ENCODE results near the gene IGLON5.

DNA sequence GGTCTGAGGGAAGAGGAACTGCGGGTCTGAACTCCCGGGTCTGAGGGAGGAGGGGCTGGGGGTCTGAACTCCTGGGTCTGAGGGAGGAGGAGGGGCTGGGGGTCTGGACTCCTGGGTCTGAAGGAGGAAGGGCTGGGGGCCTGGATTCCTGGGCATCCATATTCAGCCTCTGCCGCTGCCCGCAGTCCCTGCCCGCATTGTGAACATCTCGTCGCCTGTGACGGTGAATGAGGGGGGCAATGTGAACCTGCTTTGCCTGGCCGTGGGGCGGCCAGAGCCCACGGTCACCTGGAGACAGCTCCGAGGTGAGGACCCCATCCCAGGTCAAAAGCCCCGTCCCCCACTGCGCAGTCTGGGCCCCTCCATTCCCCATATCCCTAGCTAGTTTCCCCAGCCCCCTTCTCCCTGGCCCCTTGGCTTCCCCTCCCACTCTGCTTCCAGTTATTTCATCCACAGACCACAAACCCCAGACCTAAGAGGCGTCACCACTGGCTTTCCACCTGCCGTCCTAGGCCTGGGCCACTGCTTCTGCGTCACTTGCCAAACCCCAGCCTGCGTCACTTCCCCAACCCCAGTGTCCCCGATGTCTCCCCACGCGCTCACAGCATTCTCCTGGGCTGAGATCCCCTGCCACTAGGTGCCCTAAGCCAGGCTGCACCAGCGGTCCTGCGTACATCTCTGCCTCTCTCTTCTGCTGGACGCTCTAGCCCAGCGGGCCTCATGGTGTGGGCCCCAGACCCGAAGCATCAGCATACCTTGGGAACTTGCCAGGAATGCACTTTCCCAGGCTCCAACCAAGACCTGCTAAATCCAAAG is 13.9 kb downstream of the IGLON5 start:
- TF ChIP-seq, protein P1, sequence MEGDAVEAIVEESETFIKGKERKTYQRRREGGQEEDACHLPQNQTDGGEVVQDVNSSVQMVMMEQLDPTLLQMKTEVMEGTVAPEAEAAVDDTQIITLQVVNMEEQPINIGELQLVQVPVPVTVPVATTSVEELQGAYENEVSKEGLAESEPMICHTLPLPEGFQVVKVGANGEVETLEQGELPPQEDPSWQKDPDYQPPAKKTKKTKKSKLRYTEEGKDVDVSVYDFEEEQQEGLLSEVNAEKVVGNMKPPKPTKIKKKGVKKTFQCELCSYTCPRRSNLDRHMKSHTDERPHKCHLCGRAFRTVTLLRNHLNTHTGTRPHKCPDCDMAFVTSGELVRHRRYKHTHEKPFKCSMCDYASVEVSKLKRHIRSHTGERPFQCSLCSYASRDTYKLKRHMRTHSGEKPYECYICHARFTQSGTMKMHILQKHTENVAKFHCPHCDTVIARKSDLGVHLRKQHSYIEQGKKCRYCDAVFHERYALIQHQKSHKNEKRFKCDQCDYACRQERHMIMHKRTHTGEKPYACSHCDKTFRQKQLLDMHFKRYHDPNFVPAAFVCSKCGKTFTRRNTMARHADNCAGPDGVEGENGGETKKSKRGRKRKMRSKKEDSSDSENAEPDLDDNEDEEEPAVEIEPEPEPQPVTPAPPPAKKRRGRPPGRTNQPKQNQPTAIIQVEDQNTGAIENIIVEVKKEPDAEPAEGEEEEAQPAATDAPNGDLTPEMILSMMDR (conservative IDR thresholded peaks at IDR 0.05; ENCODE audit: low read length) = no peak
- TF ChIP-seq EZH2phosphoT487 (IDR thresholded peaks at IDR 0.05; ENCODE audit: borderline replicate concordance, low read depth, low read length) = no peak

Measured in OCI-LY7 (cell line).